ENCODE results near the gene INSL4. TPM values are rescaled to one million over a fixed set of nuclear protein-coding genes. Genes with fewer than 3 reads are reported as not detected.

The INSL4 gene
- total and polyA plus RNA-seq, 2 of the 8 experiments (the other 6 are each of a cell fraction or from before 2014, with no cell fraction given), result not detected

DNA sequence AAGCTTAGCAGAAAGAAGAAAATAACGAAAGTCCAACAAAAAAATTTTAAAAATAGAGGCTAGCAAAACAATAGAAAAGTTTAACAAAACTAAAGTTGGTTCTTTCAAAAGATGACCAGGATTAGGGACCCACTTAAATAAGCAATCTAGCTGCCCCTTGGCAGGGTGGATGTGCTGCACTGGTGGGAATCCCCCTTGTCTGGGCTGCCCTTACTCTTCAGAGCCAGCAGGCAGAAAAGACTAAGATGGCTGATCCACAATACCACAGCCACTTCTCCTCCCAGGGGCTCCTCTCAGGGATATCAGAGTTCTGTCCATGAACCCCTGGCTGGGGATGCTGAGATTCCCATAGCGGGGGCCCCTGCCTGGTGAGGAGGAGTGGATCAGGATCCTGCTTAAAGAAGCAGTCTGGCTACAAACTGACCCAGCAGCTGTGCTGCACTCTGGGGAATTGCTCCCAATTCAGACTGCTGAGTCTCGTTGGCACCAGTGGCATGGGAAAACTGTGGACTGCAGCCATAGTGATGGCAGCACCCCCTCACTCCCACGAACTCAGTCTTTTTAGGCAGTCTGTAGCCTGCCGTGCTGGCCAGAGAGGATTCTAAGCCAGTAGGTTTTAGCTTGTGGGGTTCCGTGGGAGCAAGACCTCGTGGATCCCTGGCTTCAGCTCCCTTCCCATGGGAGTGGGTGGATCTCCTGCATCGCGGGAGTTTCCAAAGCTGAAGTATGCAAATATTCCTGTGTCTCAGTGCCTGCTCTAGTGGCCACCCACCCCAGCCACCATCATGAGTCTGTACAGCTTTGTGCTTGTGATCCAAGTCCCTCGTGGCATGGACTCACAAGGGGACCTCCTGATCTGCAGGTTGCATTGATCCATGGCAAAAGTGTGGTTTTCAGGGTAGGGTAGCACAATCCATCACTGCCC, 42.9 kb upstream of the INSL4 start:
- Histone ChIP-seq H3K79me2 (ENCODE audit: control insufficient read depth in 1 of 2, insufficient read depth in 2 of 2, low read length in 2 of 2) (no peaks in the 10 kb centered on the region), H3K14ac (ENCODE audit: insufficient read length) (no peak overlapping the region), H2BK20ac (ENCODE audit: low read length) (no peak overlapping the region), H3K9me3 (ENCODE audit: insufficient read depth in 2 of 2, low read depth in 1 of 2, low read length in 1 of 2) (no peaks in the 10 kb centered on the region), H2BK12ac (ENCODE audit: low read depth, low read length) (no peak overlapping the region), H3K23ac (ENCODE audit: insufficient read length) (no peak overlapping the region), H4K8ac (ENCODE audit: extremely low read depth, insufficient read depth, low read length) (no peak overlapping the region), H4K20me1 (replicated peaks in 1 of 2; ENCODE audit: control insufficient read depth in 1 of 2, insufficient read depth in 2 of 2, low read length in 2 of 2) (no peaks in the 10 kb centered on the region), H3K4ac (replicated peaks; ENCODE audit: insufficient read length, low read depth, low read length) (no peak overlapping the region), H2AFZ (ENCODE audit: low read length) (peak overlapping the region; percentile 64), H3K56ac (replicated peaks; ENCODE audit: insufficient read length, low read depth, low read length) (no peak overlapping the region), H3K27ac (ENCODE audit: low read depth, low read length) (no peak overlapping the region), H3K79me1 (ENCODE audit: low read depth, low read length) (no peaks in the 10 kb centered on the region), H4K91ac (replicated peaks; ENCODE audit: insufficient read length, low read length) (no peak overlapping the region), H3K36me3 (ENCODE audit: control insufficient read depth in 2 of 4, insufficient read depth in 4 of 4, low read length in 3 of 4) (no peaks in the 10 kb centered on the region), H4K5ac (ENCODE audit: insufficient read length, low read depth, low read length) (no peak overlapping the region), H2BK120ac (replicated peaks; ENCODE audit: low read depth, low read length) (no peak overlapping the region), H3K4me1 (replicated peaks in 1 of 4; ENCODE audit: control insufficient read depth in 3 of 4, insufficient read depth in 4 of 4, low read length in 3 of 4) (no peaks in the 10 kb centered on the region), H2BK15ac (ENCODE audit: low read length) (no peak overlapping the region), H3K4me3 (ENCODE audit: extremely low read depth in 1 of 4, insufficient read depth in 2 of 4, low read depth in 3 of 4, low read length in 4 of 4) (no peak overlapping the region), H3K27me3 (replicated peaks in 1 of 4; ENCODE audit: control insufficient read depth in 3 of 4, extremely low read depth in 1 of 4, insufficient read depth in 3 of 4, low read length in 3 of 4) (no peaks in the 10 kb centered on the region), H3K18ac (ENCODE audit: extremely low read depth, low read length) (no peak overlapping the region), H2AK5ac (ENCODE audit: low read depth, low read length) (no peak overlapping the region), H3K9ac (replicated peaks in 1 of 4; ENCODE audit: extremely low read depth in 1 of 4, low read depth in 3 of 4, low read length in 3 of 4) (no peak overlapping the region), H3K4me2 (ENCODE audit: insufficient read depth in 1 of 2, low read depth in 2 of 2, low read length in 2 of 2) (no peak overlapping the region), H3K23me2 (ENCODE audit: low read depth, low read length) (no peaks in the 10 kb centered on the region), H2BK5ac (ENCODE audit: low read depth, low read length) (no peak overlapping the region)
- FAIRE-seq (no peak), DNase-seq (ENCODE audit: low read depth in 1 of 2, low spot score in 2 of 2) (no peak)
- 83% methylated on average over 10 of the region's 10 CpGs; no CpG with 5 or more reads in 1 of the 2 experiments for WGBS, 2 experiments (ENCODE audit: extremely low coverage in 1 of 2, insufficient coverage in 1 of 2, insufficient read length in 1 of 2, insufficient replicate concordance in 2 of 2, low coverage in 1 of 2, low lambda C conversion rate in 2 of 2, missing lambda C conversion rate in 1 of 2)
- ChIA-PET POLR2A (ENCODE audit: partially characterized antibody) (no interaction called here), CTCF (ENCODE audit: partially characterized antibody) (interaction anchor here (0.9 to 4.9 kb wide), 11 partner anchors 10 to 412 kb away, joined by 3 to 39 read pairs (median 6); no protein-coding TSS in a partner anchor)
- no peak for TF ChIP-seq PHF8 (conservative IDR thresholded peaks at IDR 0.05; ENCODE audit: low read depth, low read length)
- TF ChIP-seq, protein P1, sequence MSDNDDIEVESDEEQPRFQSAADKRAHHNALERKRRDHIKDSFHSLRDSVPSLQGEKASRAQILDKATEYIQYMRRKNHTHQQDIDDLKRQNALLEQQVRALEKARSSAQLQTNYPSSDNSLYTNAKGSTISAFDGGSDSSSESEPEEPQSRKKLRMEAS (IDR thresholded peaks at IDR 0.05), result no peak
- TF ChIP-seq BCL11A (IDR thresholded peaks at IDR 0.05; ENCODE audit: low read depth in 2 of 2, low read length in 2 of 2), result no peak
- TF ChIP-seq, protein P2, sequence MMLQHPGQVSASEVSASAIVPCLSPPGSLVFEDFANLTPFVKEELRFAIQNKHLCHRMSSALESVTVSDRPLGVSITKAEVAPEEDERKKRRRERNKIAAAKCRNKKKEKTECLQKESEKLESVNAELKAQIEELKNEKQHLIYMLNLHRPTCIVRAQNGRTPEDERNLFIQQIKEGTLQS (IDR thresholded peaks at IDR 0.05; ENCODE audit: insufficient read depth, low read depth, low read length), result no peak
- TF ChIP-seq, protein P3, sequence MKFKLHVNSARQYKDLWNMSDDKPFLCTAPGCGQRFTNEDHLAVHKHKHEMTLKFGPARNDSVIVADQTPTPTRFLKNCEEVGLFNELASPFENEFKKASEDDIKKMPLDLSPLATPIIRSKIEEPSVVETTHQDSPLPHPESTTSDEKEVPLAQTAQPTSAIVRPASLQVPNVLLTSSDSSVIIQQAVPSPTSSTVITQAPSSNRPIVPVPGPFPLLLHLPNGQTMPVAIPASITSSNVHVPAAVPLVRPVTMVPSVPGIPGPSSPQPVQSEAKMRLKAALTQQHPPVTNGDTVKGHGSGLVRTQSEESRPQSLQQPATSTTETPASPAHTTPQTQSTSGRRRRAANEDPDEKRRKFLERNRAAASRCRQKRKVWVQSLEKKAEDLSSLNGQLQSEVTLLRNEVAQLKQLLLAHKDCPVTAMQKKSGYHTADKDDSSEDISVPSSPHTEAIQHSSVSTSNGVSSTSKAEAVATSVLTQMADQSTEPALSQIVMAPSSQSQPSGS (IDR thresholded peaks at IDR 0.05; ENCODE audit: low read length), result no peak
- no peak for TF ChIP-seq POU5F1 (IDR thresholded peaks at IDR 0.05; ENCODE audit: low read depth, low read length)
- no peak for TF ChIP-seq SAP30 (IDR thresholded peaks at IDR 0.05; ENCODE audit: insufficient read depth, insufficient replicate concordance, low read length)
